Heart left ventricle (tissue), 13 donors: Measurements from ENCODE around the gene FBXO33.

Source experiments
- CTCF ChIP-seq, 12 donors: fragments of 200-600 bp; sonication (generic) in 4 of 12; IDR thresholded peaks; one replicate each; pipeline versions ENCODE4 v1.5.0 to v1.8.0; 2018 to 2022; ENCODE audit warnings: antibody characterized with exemption in 12 of 12, mild to moderate bottlenecking in 5 of 12
- POLR2A ChIP-seq, 2 donors: fragments of 450-650 bp; IDR thresholded peaks; one replicate each; pipeline ENCODE4 v1.6.1; 2017; ENCODE audit warnings: antibody characterized with exemption in 2 of 2, mild to moderate bottlenecking in 2 of 2, moderate library complexity in 2 of 2
- donor health status: ischemic (EF 13 %, LVEDD 7.1; RV severe dilation, severe dysfunction).
- donor health status: DM: no; HTN: yes; CAD: no.
- donor health status: DM: no; HTN: no; CAD: no.
- donor health status: ischemic (EF 25% LVEDD 6.9; RV normal size, moderate dysfunction).
- donor health status: ischemic (EF 25% LVEDD 5.7; RV mildly dilated, moderate dysfunction).
- donor health status: ischemic (EF 35%, LVEDD 5.7; RV mildly dilated, moderate dysfunction).
- donor health status: nonischemic (EF 11% LVEDD 7.7; RV severe dilation, severe dysfunction).
- donor health status: DM: yes; HTN: yes; CAD: no.
- donor health status: PGD.
- donor health status: ischemic (EF 29% LVEDD 5.4; RV normal size, mild dysfunction).
- donor health status: nonischemic (EF 23%, LVEDD 6.1; RV moderate dilation, normal function).

GRCh38 chr14:39393289-39393688 is 38.9 kb downstream of the FBXO33 start:
- TF ChIP-seq CTCF (IDR thresholded peaks at IDR 0.05) (no peak), POLR2A (IDR thresholded peaks at IDR 0.05) (no peak)
